GM19372 (cell line): ENCODE measurements around the gene CIB4.

Experiments
- ATAC-seq: cut with Tn5 transposase; IDR thresholded peaks from one replicate; pipeline ENCODE4 v1.9.1; 2021; ENCODE audit warnings: mild to moderate bottlenecking, low read depth, moderate library complexity; ENCODE audit not compliant: unreplicated experiment

CIB4 gene

GRCh38 chr2:26560892-26561291, 80.3 kb downstream of the CIB4 start:
- no peak for ATAC-seq

DNA sequence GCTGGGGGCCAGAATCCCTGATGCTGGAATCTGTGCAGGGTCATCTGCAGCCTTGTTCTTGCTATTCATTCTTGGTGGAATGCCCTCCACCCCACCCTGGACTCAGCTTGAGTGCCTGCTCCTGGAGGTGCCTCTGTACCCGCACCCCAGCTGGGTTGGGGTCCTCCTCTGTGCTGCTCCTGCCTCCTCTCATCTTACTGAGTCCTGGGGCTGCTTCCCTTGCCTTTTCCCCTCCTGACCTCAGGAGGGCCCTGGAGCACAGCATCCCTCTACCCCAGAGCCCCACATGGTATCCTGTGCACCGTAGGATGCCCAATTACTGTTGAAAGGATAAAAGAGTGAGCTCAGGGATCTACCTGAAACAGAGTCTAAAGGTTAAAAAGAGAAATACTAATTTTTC, 81.6 kb downstream of the CIB4 start:
- no peak for ATAC-seq

- ATAC-seq = no peak
Observed at GRCh38 chr2:26559044-26559405, 82.1 kb downstream of the CIB4 start.

DNA sequence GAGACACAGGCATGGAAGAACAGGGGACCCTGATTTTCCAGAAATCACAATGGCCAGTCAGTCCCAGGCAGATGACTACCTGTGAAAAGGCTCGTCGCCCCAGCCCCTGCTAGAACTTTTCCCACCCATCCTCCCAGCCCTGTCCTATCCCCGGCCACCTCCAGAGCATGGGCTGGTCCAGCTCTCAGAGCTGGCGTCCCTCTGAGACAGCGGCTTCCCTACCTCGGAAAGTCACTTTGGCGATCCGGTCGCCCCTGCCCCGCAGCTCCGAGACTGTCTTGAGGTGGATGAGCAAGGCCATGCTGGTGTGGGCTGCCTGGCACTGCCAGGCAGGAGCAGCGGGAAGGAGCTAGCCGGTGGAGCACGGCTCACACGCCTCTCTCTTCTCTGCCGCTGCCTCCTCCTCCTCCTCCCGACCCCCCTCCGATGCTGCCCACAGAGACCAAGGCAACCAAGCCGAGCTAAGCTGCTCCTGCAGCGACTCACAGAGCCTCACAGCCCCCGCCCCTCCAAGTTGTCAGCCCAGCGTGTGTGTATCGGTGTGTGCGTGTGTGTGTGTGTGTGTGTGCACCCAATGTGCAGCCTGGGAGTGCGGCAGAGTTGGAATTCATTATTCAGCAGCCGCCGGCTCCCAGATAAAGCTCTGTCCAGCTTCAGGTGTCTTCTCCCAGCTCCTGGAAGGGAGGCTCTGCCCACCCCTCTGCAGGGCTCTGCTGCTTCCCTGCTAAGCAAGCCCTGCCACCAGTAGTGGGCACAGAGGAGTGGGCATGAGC, 82.7 kb downstream of the CIB4 start:
- ATAC-seq = no peak

- ATAC-seq = no peak
Observed at GRCh38 chr2:26557244-26557925, 83.8 kb downstream of the CIB4 start.

DNA sequence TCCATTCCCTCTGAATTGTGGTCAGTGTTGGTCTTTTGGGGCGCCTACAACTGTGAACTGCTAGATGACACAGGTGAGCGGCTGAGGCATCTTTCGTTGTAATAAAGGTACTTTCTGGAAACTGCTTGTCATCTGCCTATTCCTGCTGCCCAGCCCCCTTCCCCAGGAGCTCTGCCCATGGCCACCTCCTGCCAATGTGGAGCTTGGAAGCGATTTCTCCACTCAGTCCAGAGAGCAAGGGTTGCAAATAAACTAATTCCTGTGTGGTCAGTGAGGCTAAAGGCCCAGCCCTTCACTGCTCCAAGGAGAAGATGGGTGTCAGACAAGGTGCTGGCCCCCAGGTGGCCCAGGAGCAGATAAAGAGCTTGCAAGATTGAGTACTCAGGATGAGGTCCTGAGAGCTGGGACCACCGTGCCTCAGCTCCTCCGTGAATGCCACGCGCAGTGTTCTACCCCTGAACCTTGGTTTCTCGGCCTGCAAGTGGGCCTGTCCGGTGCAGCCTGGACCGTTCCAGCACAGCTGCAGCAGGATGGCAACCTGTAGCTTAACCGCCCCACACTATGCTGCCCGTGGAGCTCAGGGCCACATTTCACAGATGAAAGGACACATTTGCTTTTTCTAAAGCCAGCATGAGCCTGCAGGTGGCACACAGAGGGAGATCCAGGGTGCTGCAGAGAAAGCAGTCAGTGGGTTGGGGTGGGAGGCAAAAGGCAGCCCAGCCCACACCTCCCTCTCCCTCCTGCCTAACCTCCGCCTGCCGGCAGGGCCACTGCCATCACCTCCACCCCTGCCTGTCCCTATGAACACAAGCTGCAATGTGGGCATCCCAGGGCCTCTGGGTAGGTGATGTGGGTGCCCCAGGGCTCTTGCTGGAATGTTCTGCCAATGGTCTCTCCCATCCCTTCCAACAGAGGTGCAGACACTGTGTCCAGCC, 84.6 kb downstream of the CIB4 start:
- no peak for ATAC-seq

- ATAC-seq = no peak
Observed at GRCh38 chr2:26555246-26556133, 85.7 kb downstream of the CIB4 start.

DNA sequence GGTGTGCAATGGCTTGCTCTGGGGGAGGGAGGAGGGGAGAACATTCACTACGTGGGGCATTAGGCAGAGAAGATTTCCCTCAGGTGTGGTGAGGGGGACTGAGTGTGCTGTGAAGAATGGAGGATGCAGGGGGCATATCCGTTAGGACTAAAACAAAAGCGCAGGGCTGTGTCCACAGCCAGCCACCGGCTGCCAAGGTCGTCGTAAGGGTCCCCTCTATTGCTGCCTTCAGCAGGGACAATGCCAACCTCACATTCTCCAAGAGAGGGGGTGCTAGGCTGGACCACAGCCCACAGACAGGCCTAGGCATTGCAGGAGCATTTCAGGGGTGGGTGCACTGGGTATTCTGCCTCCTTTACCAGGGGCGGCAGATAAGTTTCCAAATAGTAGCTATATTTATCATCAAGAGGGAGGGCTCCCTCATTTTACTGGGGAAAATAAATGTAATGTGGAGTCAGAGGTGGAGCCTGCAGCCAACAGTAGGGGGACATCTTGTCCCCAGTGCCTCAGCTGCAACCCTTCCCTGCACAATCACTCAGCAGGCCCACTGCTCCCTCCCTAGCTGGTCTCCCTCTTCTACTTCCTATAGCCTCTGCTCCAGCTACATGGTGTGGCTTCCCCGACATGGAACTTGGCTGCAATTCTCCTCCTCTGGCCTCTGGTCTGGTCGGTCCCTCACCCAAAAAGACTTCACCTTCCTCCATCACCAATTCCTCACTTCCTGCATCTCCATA, 88.4 kb downstream of the CIB4 start:
- no peak for ATAC-seq

DNA sequence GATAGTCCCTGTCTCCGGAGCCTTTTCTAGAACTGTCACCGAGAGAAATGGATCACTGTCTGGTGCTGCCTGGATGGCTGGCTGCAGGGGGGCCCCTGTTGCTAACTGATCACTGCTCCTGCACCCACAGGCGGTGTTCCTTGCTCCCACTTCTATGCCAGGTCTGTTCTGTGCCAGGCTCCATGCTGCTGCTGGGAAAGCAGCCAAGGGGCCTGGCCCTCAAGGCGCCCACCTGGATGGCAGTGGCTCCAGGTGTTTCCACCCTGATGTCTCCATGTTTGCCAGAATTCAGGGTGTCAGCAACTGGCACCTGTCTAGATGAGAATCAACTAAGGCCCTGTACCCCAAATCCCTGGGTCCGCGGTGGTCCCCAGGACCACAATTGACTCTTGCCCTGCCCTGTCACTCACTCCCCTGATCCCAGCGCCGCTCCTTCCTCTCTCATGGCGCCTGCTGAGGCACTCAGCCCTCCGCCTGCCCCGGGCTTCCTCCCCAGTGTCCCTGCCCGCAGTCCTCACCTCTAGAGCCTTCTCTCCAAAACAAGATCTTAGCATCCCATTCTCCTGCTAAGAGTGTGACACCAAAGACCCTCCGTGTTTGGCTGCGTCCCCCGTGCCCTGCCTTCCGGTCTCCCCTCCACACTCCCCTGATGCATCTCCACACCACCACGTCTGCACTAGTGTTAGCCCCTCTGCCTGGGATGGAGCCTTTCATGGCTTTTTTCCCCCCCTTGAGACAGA, 90.7 kb downstream of the CIB4 start:
- ATAC-seq = no peak

- ATAC-seq = no peak
Observed at GRCh38 chr2:26542676-26543505, 98.3 kb downstream of the CIB4 start.

DNA sequence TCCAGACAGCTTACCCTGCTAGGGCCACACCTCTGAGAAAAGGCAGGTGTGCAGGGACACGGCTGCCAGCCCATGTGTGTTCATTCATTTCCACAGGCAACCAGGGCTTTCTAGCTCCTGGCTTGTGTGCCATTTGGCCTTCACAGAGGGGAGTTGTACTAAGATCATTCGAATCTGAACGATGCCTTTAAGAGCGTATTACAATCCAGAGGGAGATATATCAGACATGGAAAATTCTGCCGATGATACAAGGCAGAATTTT, 99.0 kb downstream of the CIB4 start:
- ATAC-seq = no peak

GRCh38 chr2:26541401-26542193, 99.6 kb downstream of the CIB4 start:
- no peak for ATAC-seq

- ATAC-seq = no peak
Observed at GRCh38 chr2:26540961-26541360, 100.2 kb downstream of the CIB4 start.

- ATAC-seq = no peak
Observed at GRCh38 chr2:26540306-26540705, 100.9 kb downstream of the CIB4 start.

DNA sequence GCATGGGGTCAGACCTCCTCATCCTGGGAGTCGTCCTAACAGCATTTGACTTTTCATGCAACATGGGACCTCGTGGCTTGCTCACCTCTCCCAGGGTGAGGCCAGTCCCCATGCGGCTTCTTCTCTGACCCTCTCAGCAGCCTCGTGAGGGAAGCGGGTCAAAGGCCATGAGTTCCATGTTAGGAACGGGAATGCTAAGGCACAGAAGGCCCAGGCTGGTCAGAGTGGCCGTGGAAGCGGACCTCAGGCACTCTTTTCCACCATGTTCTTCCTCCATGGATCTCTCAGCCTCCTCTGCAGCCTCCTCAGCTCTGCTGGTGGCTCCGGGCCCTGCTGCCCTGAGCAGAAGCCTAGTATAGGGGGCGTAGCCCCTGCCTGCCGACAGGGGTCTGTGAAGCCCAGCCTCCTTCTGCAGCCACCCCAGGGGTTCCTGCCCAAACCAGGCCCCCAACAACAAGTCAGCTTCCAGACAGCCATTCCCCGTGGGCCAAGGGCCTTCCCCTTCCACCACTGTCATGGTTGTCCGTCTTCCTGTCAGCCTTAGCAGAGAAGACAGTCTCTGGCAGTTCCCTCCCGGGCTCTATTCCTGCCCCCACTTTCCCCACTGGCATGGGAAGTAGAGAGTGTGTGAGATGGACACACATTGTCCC, 103.2 kb downstream of the CIB4 start:
- no peak for ATAC-seq

- ATAC-seq = no peak
Observed at GRCh38 chr2:26537069-26537825, 103.9 kb downstream of the CIB4 start.
